Activated naive CD4-positive, alpha-beta T cell treated with anti-CD3 and anti-CD28 coated beads, Interleukin-2, amount 10 ng/mL, durations not matched to agents 7 days and 5 days (primary cell): ENCODE measurements around the gene ZNF579.
A peak's percentile ranks its signal among the peaks of the same experiment; 100 is the strongest.
"Not testable (repeated sequence)": the region's sequence is repeated elsewhere in the genome, so short reads cannot be mapped to it uniquely, and the experiment has no call there.

ENCODE experiments used
- CTCF ChIA-PET: fragments of 350-600 bp; sonication (Branson Sonifier 250); formaldehyde crosslinking; loops from one replicate; lab custom pipeline; 2021; ENCODE audit warnings: antibody characterized with exemption; lab: Charles Lee
- DNase-seq: peaks from one replicate; pipeline ENCODE4 v3.0.0-alpha.2; 2020
- H3K27ac Mint-ChIP-seq: one replicate; pipeline ENCODE4 v1.8.0; 2021; ENCODE audit warnings: mild to moderate bottlenecking, moderate library complexity, mixed read lengths
- H3K27me3 Mint-ChIP-seq: one replicate; pipeline ENCODE4 v1.8.0; 2021; ENCODE audit warnings: mild to moderate bottlenecking, mixed read lengths
- H3K36me3 Mint-ChIP-seq: one replicate; pipeline ENCODE4 v1.8.0; 2021; ENCODE audit warnings: mixed read lengths
- H3K4me1 Mint-ChIP-seq: one replicate; pipeline ENCODE4 v1.8.0; 2021; ENCODE audit warnings: mixed read lengths
- H3K4me3 Mint-ChIP-seq: one replicate; pipeline ENCODE4 v1.8.0; 2021; ENCODE audit warnings: mild to moderate bottlenecking, moderate library complexity, mixed read lengths
- H3K9me3 Mint-ChIP-seq: one replicate; pipeline ENCODE4 v1.8.0; 2021; ENCODE audit warnings: mixed read lengths

The ZNF579 gene

GRCh38 chr19:55594996-55595545 is 14.4 kb upstream of the ZNF579 start:
- H3K9me3 Mint-ChIP-seq = peaks cover 2% of the 10 kb centered on the region
- CTCF ChIA-PET = interaction anchor here (0.8 kb wide), 1 partner anchor 11 kb away, joined by 3 read pairs; no protein-coding TSS in a partner anchor
- H3K27me3 Mint-ChIP-seq = no peaks in the 10 kb centered on the region
- no peak overlapping the region for H3K27ac Mint-ChIP-seq
- no peak overlapping the region for H3K4me3 Mint-ChIP-seq
- peaks cover 11% of the 10 kb centered on the region for H3K4me1 Mint-ChIP-seq
- peaks cover 40% of the 10 kb centered on the region for H3K36me3 Mint-ChIP-seq
- DNase-seq = no peak

GRCh38 chr19:55593096-55593772 is 12.6 kb upstream of the ZNF579 start:
- Mint-ChIP-seq H3K4me1 (peaks cover 7% of the 10 kb centered on the region), H3K36me3 (peaks cover 35% of the 10 kb centered on the region), H3K9me3 (peaks cover 2% of the 10 kb centered on the region), H3K4me3 (no peak overlapping the region), H3K27ac (no peak overlapping the region), H3K27me3 (no peaks in the 10 kb centered on the region)
- CTCF ChIA-PET = no interaction called here
- DNase-seq = no peak

GRCh38 chr19:55592391-55593090 is 11.9 kb upstream of the ZNF579 start:
- CTCF ChIA-PET = no interaction called here
- H3K27me3 Mint-ChIP-seq = peaks cover under 1% of the 10 kb centered on the region
- H3K27ac Mint-ChIP-seq = no peak overlapping the region
- H3K4me3 Mint-ChIP-seq = no peak overlapping the region
- DNase-seq = no peak
- H3K4me1 Mint-ChIP-seq = peaks cover 7% of the 10 kb centered on the region
- peaks cover 32% of the 10 kb centered on the region for H3K36me3 Mint-ChIP-seq
- peaks cover 2% of the 10 kb centered on the region for H3K9me3 Mint-ChIP-seq

GRCh38 chr19:55591555-55591954 is 10.9 kb upstream of the ZNF579 start:
- Mint-ChIP-seq H3K4me3 (no peak overlapping the region), H3K9me3 (peaks cover 2% of the 10 kb centered on the region), H3K27me3 (peaks cover 10% of the 10 kb centered on the region), H3K27ac (no peak overlapping the region), H3K4me1 (peaks cover 15% of the 10 kb centered on the region), H3K36me3 (peaks cover 27% of the 10 kb centered on the region)
- no peak for DNase-seq
- CTCF ChIA-PET = no interaction called here

- Mint-ChIP-seq H3K4me1 (peaks cover 19% of the 10 kb centered on the region), H3K36me3 (peaks cover 17% of the 10 kb centered on the region), H3K9me3 (peaks cover 2% of the 10 kb centered on the region), H3K27ac (no peak overlapping the region), H3K4me3 (no peak overlapping the region), H3K27me3 (peaks cover 20% of the 10 kb centered on the region)
- DNase-seq = no peak
- CTCF ChIA-PET = no interaction called here
Observed at GRCh38 chr19:55590617-55591016, 10.0 kb upstream of the ZNF579 start.

GRCh38 chr19:55590109-55590508 is 9.5 kb upstream of the ZNF579 start:
- no peak overlapping the region for H3K27ac Mint-ChIP-seq
- peaks cover 24% of the 10 kb centered on the region for H3K4me1 Mint-ChIP-seq
- peaks cover 25% of the 10 kb centered on the region for H3K27me3 Mint-ChIP-seq
- CTCF ChIA-PET = no interaction called here
- no peak for DNase-seq
- peaks cover 2% of the 10 kb centered on the region for H3K9me3 Mint-ChIP-seq
- H3K4me3 Mint-ChIP-seq = no peak overlapping the region
- H3K36me3 Mint-ChIP-seq = peaks cover 12% of the 10 kb centered on the region

GRCh38 chr19:55588738-55589137 is 8.1 kb upstream of the ZNF579 start:
- no peaks in the 10 kb centered on the region for H3K9me3 Mint-ChIP-seq
- CTCF ChIA-PET = no interaction called here
- H3K27me3 Mint-ChIP-seq = peaks cover 34% of the 10 kb centered on the region
- H3K36me3 Mint-ChIP-seq = peaks cover 7% of the 10 kb centered on the region
- no peak overlapping the region for H3K4me3 Mint-ChIP-seq
- no peak overlapping the region for H3K27ac Mint-ChIP-seq
- DNase-seq = no peak
- H3K4me1 Mint-ChIP-seq = peaks cover 22% of the 10 kb centered on the region

GRCh38 chr19:55586976-55587668 is 6.5 kb upstream of the ZNF579 start:
- Mint-ChIP-seq H3K4me3 (peak overlapping the region; percentile 62), H3K9me3 (no peaks in the 10 kb centered on the region), H3K36me3 (peaks cover 4% of the 10 kb centered on the region), H3K4me1 (peaks cover 22% of the 10 kb centered on the region), H3K27me3 (peaks cover 34% of the 10 kb centered on the region), H3K27ac (peak overlapping the region; percentile 45)
- DNase-seq = peak; percentile 95
- CTCF ChIA-PET = interaction anchor here (0.9 to 1.5 kb wide), 3 partner anchors 12 to 46 kb away, joined by 4 to 6 read pairs (median 4); partner anchors contain the start of genes FIZ1 and ZNF865

GRCh38 chr19:55585658-55586339 is 5.2 kb upstream of the ZNF579 start:
- Mint-ChIP-seq H3K4me3 (no peak overlapping the region), H3K36me3 (no peaks in the 10 kb centered on the region), H3K27ac (no peak overlapping the region), H3K4me1 (peaks cover 30% of the 10 kb centered on the region), H3K9me3 (no peaks in the 10 kb centered on the region), H3K27me3 (peaks cover 38% of the 10 kb centered on the region)
- peak; percentile 50 for DNase-seq
- CTCF ChIA-PET = interaction anchor here (0.8 kb wide), 1 partner anchor 20 kb away, joined by 3 read pairs; the partner anchor contains the start of gene ZNF865

GRCh38 chr19:55584871-55585270 is 4.2 kb upstream of the ZNF579 start:
- H3K4me1 Mint-ChIP-seq = peaks cover 32% of the 10 kb centered on the region
- H3K36me3 Mint-ChIP-seq = peaks cover under 1% of the 10 kb centered on the region
- no peak overlapping the region for H3K27ac Mint-ChIP-seq
- H3K9me3 Mint-ChIP-seq = no peaks in the 10 kb centered on the region
- peaks cover 38% of the 10 kb centered on the region for H3K27me3 Mint-ChIP-seq
- no peak overlapping the region for H3K4me3 Mint-ChIP-seq
- no peak for DNase-seq
- CTCF ChIA-PET = interaction anchor here (0.7 to 1.7 kb wide), 2 partner anchors 11 to 21 kb away, joined by 3 read pairs; no protein-coding TSS in a partner anchor

- Mint-ChIP-seq H3K27me3 (peaks cover 38% of the 10 kb centered on the region), H3K4me1 (peaks cover 35% of the 10 kb centered on the region)
- H3K4me3 Mint-ChIP-seq, H3K36me3 Mint-ChIP-seq, DNase-seq, H3K27ac Mint-ChIP-seq, H3K9me3 Mint-ChIP-seq: not testable (repeated sequence)
- CTCF ChIA-PET = interaction anchor here (0.7 to 1.7 kb wide), 2 partner anchors 10 to 22 kb away, joined by 3 read pairs; no protein-coding TSS in a partner anchor
Observed at GRCh38 chr19:55583897-55584296, 3.2 kb upstream of the ZNF579 start.

GRCh38 chr19:55582284-55582683 is 1.6 kb upstream of the ZNF579 start:
- H3K4me3 Mint-ChIP-seq, CTCF ChIA-PET: not testable (repeated sequence)

GRCh38 chr19:55581823-55582223 is 1.2 kb upstream of the ZNF579 start:
- no peak overlapping the region for H3K4me3 Mint-ChIP-seq
- peaks cover 31% of the 10 kb centered on the region for H3K27me3 Mint-ChIP-seq
- H3K9me3 Mint-ChIP-seq = no peaks in the 10 kb centered on the region
- H3K4me1 Mint-ChIP-seq = peaks cover 27% of the 10 kb centered on the region
- CTCF ChIA-PET = interaction anchor here (0.7 kb wide), 1 partner anchor 1677 kb away, joined by 3 read pairs; no protein-coding TSS in a partner anchor
- no peak for DNase-seq
- peaks cover 7% of the 10 kb centered on the region for H3K36me3 Mint-ChIP-seq
- H3K27ac Mint-ChIP-seq = no peak overlapping the region

More at GRCh38 chr19:55582284-55582683, 1.6 kb upstream of the ZNF579 start:
- not testable (repeated sequence) for H3K36me3 Mint-ChIP-seq, H3K9me3 Mint-ChIP-seq, H3K27ac Mint-ChIP-seq, DNase-seq
- Mint-ChIP-seq H3K4me1 (peaks cover 31% of the 10 kb centered on the region), H3K27me3 (peaks cover 35% of the 10 kb centered on the region)
